K562 (cell line): Measurements from ENCODE around the gene LY6G6D. TPM values are rescaled to one million over a fixed set of nuclear protein-coding genes. Genes with fewer than 3 reads are reported as not detected.

ENCODE experiments used
- MAX ChIP-seq: sonication (generic); formaldehyde crosslinking; IDR thresholded peaks from 2 replicates; pipeline ENCODE4 v1.9.0; 2022; ENCODE audit warnings: mild to moderate bottlenecking, missing genetic modification reagents
- ZBTB12 ChIP-seq: fragments of 250-450 bp; sonication (Bioruptor Pico); IDR thresholded peaks from 2 replicates; pipeline ENCODE4 v1.4.0; 2020
- polyA plus RNA-seq, 8 experiments: library from polyadenylated mRNA; depleted of rRNA in 4 of 8; stranded (reverse) in 5 of 8; unstranded in 3 of 8; fragments of >200 nt; fragmentation: Nextera tagmentation in 2 of 8; fragmentation: Illumina TruSeq in 1 of 8; extraction: Ambion mirVana in 2 of 8; extraction: Trizol in 1 of 8; gene quantifications; 2 replicates each; pipeline versions ENCODE4 v1.2.1 to v1.2.3, GENCODE V29; 2011 to 2014; ENCODE audit warnings: inconsistent platforms in 1 of 8, missing spikeins in 1 of 8
- total RNA-seq, 7 experiments: library from RNA; depleted of rRNA in 6 of 7; stranded (reverse); fragments of >200 nt in 6 of 7; fragmentation: Illumina TruSeq in 2 of 7; extraction: Trizol in 2 of 7; gene quantifications; 2 replicates each; pipeline versions ENCODE4 v1.2.1 to v1.2.3, GENCODE V29; 2011 to 2021; ENCODE audit warnings: low replicate concordance in 1 of 7
- TF ChIP-seq, protein P1 (sequence below), 2 experiments: fragments of 450-650 bp in 1 of 2; sonication (generic) in 1 of 2; formaldehyde crosslinking in 1 of 2; IDR thresholded peaks in 1 of 2; conservative IDR thresholded peaks in 1 of 2; 2 replicates each; pipeline versions ENCODE4 v1.6.1 to v1.8.1; 2016 to 2023; ENCODE audit warnings: mild to moderate bottlenecking in 2 of 2, moderate library complexity in 2 of 2, inconsistent platforms in 1 of 2, missing genetic modification reagents in 1 of 2
- TF ChIP-seq, protein P2 (sequence below): sonication (generic); formaldehyde crosslinking; IDR thresholded peaks from 2 replicates; pipeline ENCODE4 v1.8.1; 2023; ENCODE audit warnings: missing genetic modification reagents, mild to moderate bottlenecking, borderline replicate concordance

LY6G6D gene
- total and polyA plus RNA-seq, 9 of the 15 experiments (the other 6 are each of a cell fraction or from before 2014, with no cell fraction given), result 0.30 to 0.38 TPM; not detected in 7

DNA sequence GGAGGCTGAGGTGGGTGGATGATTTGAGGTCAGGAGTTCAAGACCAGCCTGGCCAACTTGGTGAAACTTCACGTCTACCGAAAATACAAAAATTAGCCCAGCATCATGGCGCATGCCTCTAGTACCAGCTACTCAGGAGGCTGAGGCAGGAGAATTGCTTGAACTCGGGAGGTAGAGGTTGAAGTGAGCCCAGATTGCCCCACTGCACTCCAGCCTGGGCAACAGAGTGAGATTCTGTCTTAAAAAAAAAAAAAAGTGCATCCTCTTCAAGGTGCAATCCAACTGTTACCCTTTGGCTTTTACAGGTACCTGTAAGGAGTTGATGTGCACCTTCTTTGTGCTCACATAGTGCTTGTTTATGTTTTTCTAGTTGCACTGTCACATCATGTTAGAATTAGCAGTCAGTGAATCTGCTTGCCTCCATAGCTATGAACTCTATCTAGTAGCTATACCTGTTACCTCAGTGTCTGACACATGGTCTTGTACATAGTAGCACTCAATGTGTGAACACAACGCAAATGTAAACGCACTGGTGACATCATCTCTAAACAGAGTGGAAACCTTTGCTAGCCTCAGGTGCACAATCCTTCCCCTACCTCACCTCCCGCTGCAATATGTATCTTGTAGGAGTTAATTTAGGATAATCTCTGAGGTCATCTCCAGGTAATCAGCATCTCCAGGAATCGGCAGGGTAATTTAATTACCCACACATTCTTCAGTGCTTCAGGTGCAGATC lies 34.3 kb downstream of the LY6G6D start (continued):
- TF ChIP-seq ZBTB12 (CRISPR knock-in tag) (no peak), MAX (0 out of 2 replicates have a peak, but pooled peaks have one; percentile 2)
- TF ChIP-seq, protein P1, sequence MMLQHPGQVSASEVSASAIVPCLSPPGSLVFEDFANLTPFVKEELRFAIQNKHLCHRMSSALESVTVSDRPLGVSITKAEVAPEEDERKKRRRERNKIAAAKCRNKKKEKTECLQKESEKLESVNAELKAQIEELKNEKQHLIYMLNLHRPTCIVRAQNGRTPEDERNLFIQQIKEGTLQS (IDR thresholded peaks at IDR 0.05), result peak; percentile 81
- TF ChIP-seq, protein P1 (CRISPR knock-in tag; conservative IDR thresholded peaks at IDR 0.05), result no peak
- TF ChIP-seq, protein P2, sequence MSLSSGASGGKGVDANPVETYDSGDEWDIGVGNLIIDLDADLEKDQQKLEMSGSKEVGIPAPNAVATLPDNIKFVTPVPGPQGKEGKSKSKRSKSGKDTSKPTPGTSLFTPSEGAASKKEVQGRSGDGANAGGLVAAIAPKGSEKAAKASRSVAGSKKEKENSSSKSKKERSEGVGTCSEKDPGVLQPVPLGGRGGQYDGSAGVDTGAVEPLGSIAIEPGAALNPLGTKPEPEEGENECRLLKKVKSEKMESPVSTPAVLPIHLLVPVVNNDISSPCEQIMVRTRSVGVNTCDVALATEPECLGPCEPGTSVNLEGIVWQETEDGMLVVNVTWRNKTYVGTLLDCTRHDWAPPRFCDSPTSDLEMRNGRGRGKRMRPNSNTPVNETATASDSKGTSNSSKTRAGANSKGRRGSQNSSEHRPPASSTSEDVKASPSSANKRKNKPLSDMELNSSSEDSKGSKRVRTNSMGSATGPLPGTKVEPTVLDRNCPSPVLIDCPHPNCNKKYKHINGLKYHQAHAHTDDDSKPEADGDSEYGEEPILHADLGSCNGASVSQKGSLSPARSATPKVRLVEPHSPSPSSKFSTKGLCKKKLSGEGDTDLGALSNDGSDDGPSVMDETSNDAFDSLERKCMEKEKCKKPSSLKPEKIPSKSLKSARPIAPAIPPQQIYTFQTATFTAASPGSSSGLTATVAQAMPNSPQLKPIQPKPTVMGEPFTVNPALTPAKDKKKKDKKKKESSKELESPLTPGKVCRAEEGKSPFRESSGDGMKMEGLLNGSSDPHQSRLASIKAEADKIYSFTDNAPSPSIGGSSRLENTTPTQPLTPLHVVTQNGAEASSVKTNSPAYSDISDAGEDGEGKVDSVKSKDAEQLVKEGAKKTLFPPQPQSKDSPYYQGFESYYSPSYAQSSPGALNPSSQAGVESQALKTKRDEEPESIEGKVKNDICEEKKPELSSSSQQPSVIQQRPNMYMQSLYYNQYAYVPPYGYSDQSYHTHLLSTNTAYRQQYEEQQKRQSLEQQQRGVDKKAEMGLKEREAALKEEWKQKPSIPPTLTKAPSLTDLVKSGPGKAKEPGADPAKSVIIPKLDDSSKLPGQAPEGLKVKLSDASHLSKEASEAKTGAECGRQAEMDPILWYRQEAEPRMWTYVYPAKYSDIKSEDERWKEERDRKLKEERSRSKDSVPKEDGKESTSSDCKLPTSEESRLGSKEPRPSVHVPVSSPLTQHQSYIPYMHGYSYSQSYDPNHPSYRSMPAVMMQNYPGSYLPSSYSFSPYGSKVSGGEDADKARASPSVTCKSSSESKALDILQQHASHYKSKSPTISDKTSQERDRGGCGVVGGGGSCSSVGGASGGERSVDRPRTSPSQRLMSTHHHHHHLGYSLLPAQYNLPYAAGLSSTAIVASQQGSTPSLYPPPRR (CRISPR knock-in tag), result peak; percentile 55; the same call in 1 of the 2 replicates
